H1 (cell line): ENCODE results near the gene CCDC198. TPM values are rescaled to one million over a fixed set of nuclear protein-coding genes. Genes with fewer than 3 reads are reported as not detected.

Experiments used
- ASH2L ChIP-seq: fragments of 200-600, 300-600 bp; sonication (generic); IDR thresholded peaks from one replicate; pipeline ENCODE4 v1.7.1; 2017; ENCODE audit warnings: low read length
- ATF2 ChIP-seq: IDR thresholded peaks from 2 replicates; pipeline ENCODE4 v1.6.1; 2012; ENCODE audit warnings: low read length, inconsistent platforms
- EP300 ChIP-seq, 2 experiments: IDR thresholded peaks; 1 replicate in 1 of 2; 2 replicates in 1 of 2; pipeline ENCODE4 v1.6.1; 2011 to 2012; ENCODE audit warnings: low read depth in 2 of 2, low read length in 2 of 2, mild to moderate bottlenecking in 2 of 2, borderline replicate concordance in 1 of 2, inconsistent platforms in 1 of 2, moderate library complexity in 1 of 2
- SAP30 ChIP-seq: fragments of 300-600 bp; sonication (generic); IDR thresholded peaks from 2 replicates; pipeline ENCODE4 v1.7.1; 2012; ENCODE audit warnings: low read length, moderate library complexity, mild to moderate bottlenecking, inconsistent platforms; ENCODE audit not compliant: insufficient read depth, insufficient replicate concordance
- TCF12 ChIP-seq: IDR thresholded peaks from 2 replicates; pipeline ENCODE4 v1.6.1; 2011; ENCODE audit warnings: low read depth, mild to moderate bottlenecking, low read length
- polyA plus RNA-seq, 7 experiments: library from polyadenylated mRNA; depleted of rRNA in 3 of 7; stranded (reverse) in 5 of 7; unstranded in 2 of 7; fragments of >200 nt in 5 of 7; fragments of 200-250 nt in 2 of 7; gene quantifications; 1 replicate in 5 of 7; 2 replicates in 1 of 7; 4 replicates in 1 of 7; pipeline versions ENCODE4 v1.2.1 to v1.2.3, GENCODE V29; 2011 to 2013; ENCODE audit warnings: missing spikeins in 2 of 7, mixed read lengths in 2 of 7
- total RNA-seq: library from RNA; stranded (reverse); fragmentation: NEBNext Ultra II Directional; extraction: Animal tissue kit (Norgen Biotek cat#: 25700); gene quantifications from 2 replicates; pipeline ENCODE4 v1.2.1, GENCODE V29; 2021

The CCDC198 gene
- total and polyA plus RNA-seq, 2 of the 8 experiments (the other 6 are each of a cell fraction or from before 2014, with no cell fraction given) = not detected

- TF ChIP-seq SAP30 (no peak), EP300 (IDR thresholded peaks at IDR 0.05; ENCODE audit: borderline replicate concordance in 1 of 2, low read depth in 2 of 2, low read length in 2 of 2) (no peak), TCF12 (no peak), ATF2 (no peak), ASH2L (no peak)
These were observed 18.6 kb upstream of the CCDC198 start (continued) for GRCh38 chr14:57512220-57512619.
